Osteoblast (primary cell): Measurements from ENCODE around the gene GGA3. TPM values are rescaled to one million over a fixed set of nuclear protein-coding genes. Genes with fewer than 3 reads are reported as not detected.

Experiments
- DNase-seq: peaks from one replicate; pipeline ENCODE4 v3.0.0; 2011; ENCODE audit warnings: low spot score, mixed read lengths; ENCODE audit not compliant: insufficient read length; ENCODE audit errors: missing footprints
- H2AFZ ChIP-seq: 2 replicates; pipeline ENCODE4 v1.6.0; 2011; ENCODE audit warnings: mild to moderate bottlenecking, low read length
- H3K27ac ChIP-seq: 2 replicates; pipeline ENCODE4 v1.5.1; 2011; ENCODE audit warnings: mild to moderate bottlenecking, low read depth, low read length, moderate library complexity
- H3K27me3 ChIP-seq: 2 replicates; pipeline ENCODE4 v1.6.0; 2012; ENCODE audit warnings: mild to moderate bottlenecking, control low read depth, inconsistent platforms, low read length, moderate library complexity; ENCODE audit not compliant: insufficient read depth
- H3K36me3 ChIP-seq: 2 replicates; pipeline ENCODE4 v1.5.1; 2011; ENCODE audit warnings: mild to moderate bottlenecking, low read length, control low read depth, moderate library complexity; ENCODE audit not compliant: insufficient read depth
- H3K4me1 ChIP-seq: 2 replicates; pipeline ENCODE4 v1.5.1; 2011; ENCODE audit warnings: mild to moderate bottlenecking, low read length, control low read depth, moderate library complexity; ENCODE audit not compliant: insufficient read depth
- H3K4me2 ChIP-seq: 2 replicates; pipeline ENCODE4 v1.6.0; 2011; ENCODE audit warnings: mild to moderate bottlenecking, low read length; ENCODE audit not compliant: insufficient read depth
- H3K4me3 ChIP-seq: fragments of 200-600 bp; sonication (generic); 3 replicates; pipeline ENCODE4 v1.5.1; 2012; ENCODE audit warnings: mild to moderate bottlenecking, low read length, inconsistent platforms; ENCODE audit not compliant: insufficient read depth
- H3K79me2 ChIP-seq: 2 replicates; pipeline ENCODE4 v1.6.0; 2012; ENCODE audit warnings: mild to moderate bottlenecking, low read length, control low read depth, inconsistent platforms; ENCODE audit not compliant: insufficient read depth
- H3K9me3 ChIP-seq: 2 replicates; pipeline ENCODE4 v1.5.1; 2011; ENCODE audit warnings: low read depth, low read length, control low read depth
- H4K20me1 ChIP-seq: 2 replicates; pipeline ENCODE4 v1.6.0; 2012; ENCODE audit warnings: mild to moderate bottlenecking, low read length, control low read depth; ENCODE audit not compliant: insufficient read depth
- CTCF ChIP-seq: IDR thresholded peaks from 2 replicates; pipeline ENCODE4 v1.5.1; 2011; ENCODE audit warnings: mild to moderate bottlenecking, low read depth, low read length, moderate library complexity; ENCODE audit errors: extremely low read depth
- total RNA-seq: library from RNA; depleted of rRNA; stranded (reverse); fragments of >200 nt; gene quantifications from 2 replicates; pipeline ENCODE4 v1.2.3, GENCODE V29; 2012

Gene GGA3
- total RNA-seq, 1 donor: 9.0 TPM

GRCh38 chr17:75241996-75242460, 19.4 kb downstream of the GGA3 start:
- TF ChIP-seq CTCF: no peak
- peaks cover 9% of the 10 kb centered on the region for H3K79me2 ChIP-seq
- H3K4me2 ChIP-seq: peak overlapping the region; percentile 34
- no peaks in the 10 kb centered on the region for H3K9me3 ChIP-seq
- H3K27ac ChIP-seq: peak overlapping the region; percentile 81
- H3K4me3 ChIP-seq: no peak overlapping the region
- no peaks in the 10 kb centered on the region for H3K27me3 ChIP-seq
- H3K4me1 ChIP-seq: peaks cover 23% of the 10 kb centered on the region
- H2AFZ ChIP-seq: no peak overlapping the region
- peaks cover 85% of the 10 kb centered on the region for H3K36me3 ChIP-seq
- peaks cover 85% of the 10 kb centered on the region for H4K20me1 ChIP-seq
- DNase-seq: peak; percentile 97

- peak overlapping the region; percentile 34 for H3K4me2 ChIP-seq
- peaks cover 88% of the 10 kb centered on the region for H3K36me3 ChIP-seq
- H3K9me3 ChIP-seq: no peaks in the 10 kb centered on the region
- peak; percentile 93 for DNase-seq
- no peak for TF ChIP-seq CTCF
- H3K27me3 ChIP-seq: no peaks in the 10 kb centered on the region
- H3K4me3 ChIP-seq: no peak overlapping the region
- H2AFZ ChIP-seq: no peak overlapping the region
- H3K27ac ChIP-seq: peak overlapping the region; percentile 81
- H3K4me1 ChIP-seq: peaks cover 23% of the 10 kb centered on the region
- peaks cover 6% of the 10 kb centered on the region for H3K79me2 ChIP-seq
- peaks cover 82% of the 10 kb centered on the region for H4K20me1 ChIP-seq
These were observed 19.9 kb downstream of the GGA3 start for GRCh38 chr17:75241502-75241901.

GRCh38 chr17:75241143-75241430, 20.3 kb downstream of the GGA3 start:
- peak overlapping the region; percentile 81 for H3K27ac ChIP-seq
- DNase-seq: peak; percentile 96

More at GRCh38 chr17:75241143-75241430, 20.3 kb downstream of the GGA3 start:
- Histone ChIP-seq H3K4me1 (peaks cover 23% of the 10 kb centered on the region), H3K9me3 (no peaks in the 10 kb centered on the region), H2AFZ (no peak overlapping the region), H3K4me2 (peak overlapping the region; percentile 34), H3K4me3 (no peak overlapping the region), H3K27me3 (no peaks in the 10 kb centered on the region), H3K79me2 (peaks cover 2% of the 10 kb centered on the region), H3K36me3 (peaks cover 88% of the 10 kb centered on the region), H4K20me1 (peaks cover 77% of the 10 kb centered on the region)
- TF ChIP-seq CTCF: no peak
